ELF-1 (cell line): ENCODE measurements around the gene PLA2R1.
A peak's percentile ranks its signal among the peaks of the same experiment; 100 is the strongest.

Experiments
- DNase-seq: peaks from one replicate; pipeline ENCODE4 v3.0.0-alpha.2; 2016; ENCODE audit warnings: low read depth, low spot score

The PLA2R1 gene

DNA sequence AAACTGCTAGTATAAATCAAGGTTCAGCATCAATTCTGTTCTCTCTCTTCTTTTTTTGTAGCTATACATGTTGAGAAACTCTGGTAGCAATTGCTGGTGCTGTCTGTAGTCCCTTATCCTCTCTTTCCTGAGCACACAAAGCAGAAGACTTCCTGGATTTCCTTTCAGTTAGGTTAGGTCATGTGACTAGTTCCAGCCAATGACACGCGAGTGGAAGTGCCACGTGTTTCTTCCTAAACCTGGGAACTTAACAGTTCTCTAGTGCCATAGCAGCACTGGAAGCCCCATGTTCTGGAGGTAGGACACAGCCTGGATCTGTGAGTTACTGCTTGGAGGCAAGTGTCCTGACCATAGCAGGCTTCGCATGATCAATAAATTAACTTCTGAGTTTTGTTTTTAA lies 125.9 kb downstream of the PLA2R1 start:
- peak; percentile 26 for DNase-seq

DNA sequence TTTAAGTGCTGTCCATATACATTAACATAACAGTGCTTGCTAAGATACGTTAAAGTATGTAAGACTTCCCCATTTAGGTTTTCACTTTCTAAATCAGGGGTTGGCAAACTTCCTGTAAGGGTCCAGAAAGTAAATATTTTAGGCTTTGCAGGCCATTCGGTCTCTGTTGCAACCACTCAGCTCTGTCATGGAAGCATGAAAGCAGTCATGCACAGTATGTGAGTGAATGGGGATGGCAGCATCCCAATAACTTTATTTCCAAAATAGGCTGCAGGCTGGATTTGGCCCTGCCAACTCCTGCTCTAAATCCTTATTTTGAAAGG lies 128.7 kb downstream of the PLA2R1 start:
- no peak for DNase-seq

DNA sequence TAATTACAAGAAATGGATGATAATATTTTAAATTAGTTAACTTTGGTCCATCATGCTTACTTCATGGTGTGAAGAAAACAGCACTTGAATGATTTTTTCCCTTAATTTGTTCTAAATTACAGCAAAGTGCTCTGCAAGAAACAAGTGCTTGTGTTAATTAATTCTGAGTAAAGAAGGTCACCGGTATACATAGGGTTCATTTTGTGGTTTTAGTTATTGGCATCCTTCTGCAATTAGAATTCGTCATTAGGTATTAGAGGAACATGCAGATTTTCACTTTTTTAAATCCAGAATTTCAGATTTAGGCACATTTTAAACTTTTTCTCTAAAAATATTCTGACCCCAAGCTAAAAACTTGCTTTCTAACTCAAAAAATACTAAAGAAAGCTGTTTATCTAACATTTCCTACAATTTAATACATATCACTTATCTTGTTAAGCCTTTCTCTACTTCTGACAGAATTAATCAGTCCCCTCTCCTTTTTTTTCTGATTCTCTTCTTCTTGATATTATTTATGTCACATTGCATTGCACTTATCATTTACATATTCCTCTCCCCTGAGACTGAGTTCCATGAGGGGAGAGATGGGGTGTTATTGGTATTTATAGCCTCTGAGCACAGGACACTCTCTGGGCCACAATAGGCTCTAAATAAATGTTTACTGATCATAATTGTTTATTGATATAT lies 129.2 kb downstream of the PLA2R1 start:
- no peak for DNase-seq

DNA sequence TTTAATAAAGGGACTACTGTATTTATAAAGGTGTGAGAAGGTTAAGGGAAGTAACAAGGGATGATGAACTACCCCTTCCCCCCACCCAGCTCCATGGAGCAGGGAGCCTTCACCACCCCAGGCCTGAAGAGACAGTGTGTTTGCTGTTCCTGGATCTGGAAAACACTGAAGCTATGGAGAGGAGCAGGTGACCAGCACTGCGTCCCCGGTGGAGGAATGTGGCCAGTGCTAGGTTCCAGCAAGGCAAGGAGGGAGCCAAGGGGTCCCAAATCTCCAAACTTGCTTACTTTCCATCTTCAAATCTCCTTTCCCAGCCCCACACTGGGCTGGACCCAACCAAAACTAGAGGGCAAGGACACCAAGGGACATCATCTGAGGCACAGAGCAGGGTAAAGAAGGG lies 135.7 kb downstream of the PLA2R1 start:
- DNase-seq = no peak

DNA sequence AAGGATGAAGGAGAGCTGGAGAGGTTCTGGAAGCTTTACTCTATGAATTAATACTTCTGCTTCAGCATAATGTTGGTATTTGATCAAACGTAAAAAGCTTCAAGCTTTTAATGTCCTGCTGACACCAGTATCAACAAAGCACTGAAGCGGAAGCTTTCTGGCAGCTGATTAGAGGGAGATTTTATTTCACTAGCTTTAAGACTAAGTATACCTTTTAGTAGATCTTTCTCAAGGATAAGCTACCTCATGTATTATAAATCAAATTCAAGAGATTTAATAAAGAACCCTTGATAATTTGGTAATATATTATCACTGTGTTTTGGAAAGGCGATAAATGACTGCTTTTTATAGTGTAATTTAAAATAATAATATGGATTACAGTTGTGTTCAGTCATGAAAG lies 136.4 kb downstream of the PLA2R1 start:
- DNase-seq = no peak

DNA sequence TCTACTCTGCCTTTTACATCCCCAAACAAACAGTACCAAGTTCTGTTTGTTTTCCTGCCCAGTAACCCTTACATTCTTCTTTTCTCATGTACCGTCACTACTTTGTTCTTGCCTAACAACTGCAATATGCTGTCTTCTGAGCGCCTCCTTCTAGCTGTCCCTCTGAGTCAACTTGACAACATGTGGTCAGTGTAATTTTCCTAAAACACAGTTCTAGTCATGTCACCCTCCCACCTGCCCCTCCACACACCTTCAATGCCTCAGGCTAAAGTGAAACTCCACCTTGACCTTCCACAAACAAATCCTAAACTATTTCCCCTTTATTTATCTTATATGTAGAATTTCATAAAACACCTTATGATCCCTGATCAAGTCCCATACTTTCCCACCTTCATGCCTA lies 139.9 kb downstream of the PLA2R1 start:
- DNase-seq = no peak

DNA sequence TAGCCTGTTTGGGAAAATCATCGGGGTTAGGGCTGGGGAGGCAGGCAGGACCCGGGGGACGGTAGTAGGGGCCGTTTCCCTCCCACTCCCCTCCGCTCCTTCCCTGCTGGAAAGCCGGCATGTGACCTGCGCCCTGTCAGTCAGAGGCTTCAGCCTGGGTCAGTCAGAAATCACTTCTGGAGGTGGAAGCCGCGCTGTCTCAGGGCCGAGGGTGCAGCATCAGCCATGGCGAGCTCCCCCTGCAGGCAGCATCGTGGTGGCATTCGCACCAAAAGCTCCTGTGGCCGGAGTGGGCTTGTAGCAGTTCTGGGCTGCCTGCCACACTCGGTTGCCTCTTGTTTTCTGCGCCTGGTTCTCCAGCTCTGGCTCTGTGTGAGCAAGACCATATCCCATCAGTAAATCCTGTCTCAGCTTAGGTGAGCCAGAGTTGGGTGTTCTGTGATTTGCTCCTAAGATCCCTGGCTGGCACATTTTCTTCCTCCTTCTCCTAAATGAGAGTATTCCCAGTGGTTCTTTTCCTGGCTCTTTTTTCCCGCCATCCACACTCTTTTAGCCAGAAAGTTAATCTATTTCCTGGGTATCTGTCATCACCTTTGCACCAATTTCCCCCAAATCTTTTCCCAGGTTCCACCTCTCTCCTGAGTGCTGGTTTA lies 140.5 kb downstream of the PLA2R1 start:
- DNase-seq = peak; percentile 93

DNA sequence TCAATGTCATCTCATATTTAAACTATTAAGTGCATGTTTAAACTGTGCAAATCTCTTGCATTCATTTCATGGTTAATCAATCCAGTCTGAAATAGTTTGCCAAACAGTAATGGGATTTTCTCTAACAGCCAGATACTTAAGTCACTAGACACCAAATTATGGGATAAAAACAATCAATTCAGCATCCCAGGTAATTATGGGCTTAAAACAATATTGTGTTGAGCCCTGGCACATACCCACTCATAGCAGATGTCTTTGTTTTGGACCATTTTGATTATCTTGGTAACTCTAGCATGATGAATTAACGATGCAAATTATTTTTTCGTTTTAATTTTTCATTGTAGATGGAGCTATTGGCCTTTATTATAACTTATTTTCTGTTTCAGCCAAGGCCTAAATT lies 145.9 kb downstream of the PLA2R1 start:
- no peak for DNase-seq

DNA sequence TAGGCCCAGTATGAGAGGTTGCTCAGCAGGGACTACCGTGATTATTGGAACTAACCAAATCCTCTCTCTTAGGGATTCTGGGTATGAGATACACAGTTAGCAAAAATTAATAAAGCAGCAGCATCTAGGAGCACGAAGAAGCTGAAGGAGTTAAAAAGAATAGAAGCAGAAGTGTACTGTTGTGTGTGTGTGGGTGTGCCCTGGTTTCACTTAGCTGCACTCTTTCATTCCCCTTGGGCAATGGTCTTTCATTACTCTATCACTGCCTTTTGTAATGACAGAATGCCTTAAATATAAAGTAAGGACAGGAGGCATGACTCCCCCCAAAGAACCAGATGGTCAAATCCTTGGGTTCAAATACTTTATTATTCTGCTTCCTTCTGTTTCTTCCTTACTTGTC lies 148.5 kb downstream of the PLA2R1 start:
- no peak for DNase-seq

DNA sequence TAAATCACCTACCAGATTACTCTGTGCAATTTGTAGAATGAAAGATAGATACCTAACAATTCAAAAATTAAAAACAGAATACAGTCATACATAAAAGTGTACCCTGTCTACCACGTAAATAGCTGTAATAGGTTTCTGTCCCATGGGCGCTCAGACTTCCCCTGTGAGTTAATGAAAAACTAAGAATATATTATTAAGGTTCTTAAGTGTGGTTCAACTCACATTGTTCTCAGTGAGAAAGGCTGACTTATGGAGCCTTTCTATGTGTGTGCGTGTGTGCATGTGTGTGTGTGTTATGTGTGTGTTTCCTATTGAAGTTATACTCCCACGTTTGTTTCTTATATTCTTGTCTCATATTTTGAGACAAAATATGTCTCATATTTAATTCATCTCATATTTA lies 149.8 kb downstream of the PLA2R1 start:
- DNase-seq = no peak

DNA sequence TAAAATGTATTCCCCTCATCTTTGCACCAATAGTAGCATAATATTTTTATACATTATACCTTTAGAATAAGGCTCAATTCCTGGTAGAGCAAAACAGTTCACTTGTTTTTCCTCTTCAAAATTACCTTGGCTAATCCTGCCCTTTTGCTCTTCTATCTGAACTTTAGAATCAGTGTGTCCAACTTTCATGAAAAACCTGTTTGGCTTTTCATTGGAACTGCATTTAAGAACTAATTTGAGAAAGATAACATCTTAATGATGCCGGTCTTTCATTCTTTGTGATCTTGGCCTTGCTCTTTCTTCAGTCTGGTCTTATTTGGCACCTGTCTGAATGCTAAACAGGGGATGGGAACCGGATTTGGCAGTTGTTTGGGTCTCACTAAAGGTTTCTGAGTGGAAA lies 151.5 kb downstream of the PLA2R1 start:
- DNase-seq = no peak

DNA sequence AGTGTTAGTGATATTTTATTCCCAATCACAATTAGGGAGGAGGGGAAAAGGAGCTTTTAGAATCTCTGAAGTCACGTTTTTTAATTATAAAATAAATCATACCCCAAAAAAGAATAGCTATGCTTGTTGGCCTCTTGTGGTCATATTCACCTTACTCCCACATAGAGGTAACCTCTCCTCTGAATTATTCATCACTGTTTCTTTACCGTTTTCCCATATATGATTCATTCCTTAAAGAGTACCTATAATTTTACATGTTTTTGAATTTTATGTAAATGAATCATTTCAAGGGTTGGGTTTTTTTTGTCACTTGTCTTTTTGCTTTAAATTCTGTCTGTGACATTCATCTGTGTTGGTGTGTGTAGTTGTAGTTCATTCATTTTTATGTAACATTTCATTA lies 153.8 kb downstream of the PLA2R1 start:
- DNase-seq = no peak

DNA sequence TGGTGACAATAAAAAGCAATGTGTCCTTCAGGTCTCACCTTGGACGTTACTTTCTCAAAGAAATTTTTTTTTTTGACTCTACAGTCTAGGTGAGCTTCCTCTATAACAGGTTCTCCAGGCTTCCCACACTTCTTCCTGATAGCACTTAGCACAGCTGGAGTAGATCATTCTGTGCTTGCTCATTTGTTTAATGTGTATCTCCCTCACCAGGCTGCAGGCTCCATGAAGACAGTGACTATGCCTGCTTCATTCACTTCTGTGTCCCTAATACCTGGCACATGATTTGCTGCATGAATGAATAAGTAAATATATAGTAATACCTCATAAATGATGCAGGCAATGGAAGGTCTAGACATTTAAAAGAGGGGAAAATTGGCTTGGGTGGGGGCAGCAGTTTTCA lies 154.5 kb downstream of the PLA2R1 start:
- DNase-seq = no peak

DNA sequence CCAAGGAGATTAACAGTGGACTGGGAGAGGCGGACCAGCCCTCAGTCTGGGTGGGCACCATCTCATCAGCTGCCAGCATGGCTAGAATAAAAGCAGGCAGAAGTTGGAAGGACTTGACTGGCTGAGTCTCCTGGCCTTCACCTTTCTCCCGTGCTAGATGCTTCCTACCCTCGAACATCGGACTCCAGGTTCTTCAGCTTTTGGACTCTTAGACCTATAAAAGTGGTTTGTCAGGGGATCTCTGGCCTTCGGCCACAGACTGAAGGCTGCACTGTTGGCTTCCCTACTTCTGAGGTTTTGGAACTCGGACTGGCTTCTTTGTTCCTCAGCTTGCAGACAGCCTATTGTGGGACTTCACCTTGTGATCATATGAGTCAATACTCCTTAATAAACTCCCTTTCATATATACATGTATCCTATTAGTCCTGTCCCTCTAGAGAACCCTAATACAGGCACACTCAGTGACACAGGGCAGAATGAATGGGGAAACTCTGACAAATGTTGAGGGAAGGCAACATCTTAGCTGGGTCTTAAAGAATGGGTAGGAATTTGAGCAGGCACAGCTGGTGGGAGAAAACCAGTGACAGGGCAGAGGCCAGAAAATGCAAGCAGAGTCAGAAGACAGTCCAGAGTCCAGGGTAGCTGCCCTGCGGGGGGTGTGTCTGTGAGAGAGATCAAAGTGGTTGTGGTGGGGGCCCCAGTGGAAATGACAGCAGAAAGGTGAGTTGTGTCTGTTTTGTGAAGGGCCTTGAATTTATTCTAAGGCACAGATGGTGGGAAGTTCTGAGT lies 156.3 kb downstream of the PLA2R1 start:
- DNase-seq = no peak

DNA sequence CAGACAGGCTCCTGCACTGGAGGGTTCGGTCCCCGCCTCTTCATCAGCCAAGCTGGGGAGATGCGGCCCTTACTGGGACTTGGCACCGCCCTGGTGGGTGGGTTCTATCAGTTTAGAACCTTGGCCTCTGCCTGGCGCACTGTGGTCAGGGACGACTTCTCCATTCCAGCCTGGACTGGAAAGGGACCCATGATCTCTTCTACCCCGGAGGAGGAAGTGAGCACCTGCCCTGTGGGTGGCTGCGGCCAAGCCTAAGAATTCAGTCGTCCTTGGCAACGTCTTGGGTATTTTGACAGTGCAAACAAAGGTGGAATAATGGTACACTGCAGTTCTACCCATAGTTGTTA lies 157.5 kb downstream of the PLA2R1 start:
- DNase-seq = no peak

DNA sequence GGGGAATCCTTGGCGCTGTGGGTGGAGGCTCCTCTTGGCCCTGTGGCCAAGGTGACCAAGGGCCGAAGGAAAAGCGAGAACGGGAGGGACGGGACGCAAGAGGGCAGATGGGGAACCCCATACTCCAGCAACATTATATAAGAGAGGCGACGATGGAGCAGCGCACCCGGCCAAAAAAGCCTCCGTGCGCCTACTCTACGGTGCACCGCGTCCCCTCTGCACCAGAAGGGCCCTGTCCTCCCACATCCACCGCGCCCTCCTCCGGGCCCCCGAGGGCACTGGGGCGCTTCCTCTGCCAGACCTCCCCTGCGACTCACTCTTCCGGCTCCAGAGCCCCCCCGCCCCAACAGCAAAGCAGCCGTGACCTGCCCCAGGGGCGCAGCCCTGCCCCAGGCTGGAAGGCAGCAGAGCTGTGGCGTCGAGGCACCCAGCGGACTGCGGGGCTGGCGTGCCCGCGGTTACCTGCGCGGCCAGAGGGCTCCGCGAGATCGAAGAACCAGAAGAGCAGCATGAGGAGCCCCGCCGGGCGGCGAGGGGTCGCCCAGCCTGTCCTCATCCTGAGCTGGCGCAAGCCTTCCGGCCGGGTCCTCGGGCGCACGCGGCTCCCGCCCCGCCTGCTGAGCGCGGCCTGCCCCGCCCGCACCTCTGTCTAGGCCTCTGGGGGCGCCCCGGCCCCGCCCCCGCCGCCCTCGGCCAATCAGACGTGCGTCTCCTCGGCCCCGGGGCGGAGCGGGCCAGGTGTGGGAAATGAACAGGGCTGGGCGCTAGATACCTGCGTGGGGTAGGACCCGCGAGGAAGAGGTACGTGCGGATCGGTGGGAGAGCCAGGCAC lies 158.1 kb downstream of the PLA2R1 start, which contains the start of gene LY75:
Gene LY75 (minus strand): TSS at position 630 of the 832 bp plus-strand sequence.
- DNase-seq = peak; percentile 77

DNA sequence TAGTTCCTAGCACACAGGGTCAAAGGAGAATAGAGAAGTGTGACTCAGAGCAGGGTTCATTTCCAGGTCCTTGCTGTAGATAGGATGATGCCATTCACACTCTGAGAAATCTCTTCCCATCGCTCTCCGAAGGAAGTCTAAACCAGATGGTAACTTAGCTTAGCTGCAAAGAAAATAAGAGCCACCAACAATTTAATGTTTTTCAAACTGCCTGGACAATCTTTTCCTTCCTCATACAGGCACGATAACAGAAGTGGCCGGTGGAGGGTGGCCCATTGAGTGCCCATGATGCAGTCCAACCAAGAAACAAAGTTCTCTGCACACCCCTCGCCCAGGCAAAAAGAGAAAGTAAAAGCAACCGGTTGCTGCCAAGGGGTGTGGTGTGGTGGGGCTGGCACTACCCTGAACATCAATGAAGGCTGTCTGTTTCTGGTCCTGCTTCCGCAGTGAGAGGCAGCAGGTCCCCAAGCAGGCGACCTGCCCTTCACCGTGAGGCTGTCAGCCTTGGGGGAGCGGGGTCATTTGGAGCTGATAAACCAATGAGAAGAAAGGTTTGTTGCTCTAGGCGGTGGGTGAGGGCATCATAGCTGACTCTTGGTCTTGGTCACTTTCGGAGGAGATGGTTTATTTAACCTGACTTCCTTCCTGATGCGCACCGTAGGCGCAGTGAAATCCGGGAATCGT lies 158.8 kb downstream of the PLA2R1 start:
- DNase-seq = no peak

DNA sequence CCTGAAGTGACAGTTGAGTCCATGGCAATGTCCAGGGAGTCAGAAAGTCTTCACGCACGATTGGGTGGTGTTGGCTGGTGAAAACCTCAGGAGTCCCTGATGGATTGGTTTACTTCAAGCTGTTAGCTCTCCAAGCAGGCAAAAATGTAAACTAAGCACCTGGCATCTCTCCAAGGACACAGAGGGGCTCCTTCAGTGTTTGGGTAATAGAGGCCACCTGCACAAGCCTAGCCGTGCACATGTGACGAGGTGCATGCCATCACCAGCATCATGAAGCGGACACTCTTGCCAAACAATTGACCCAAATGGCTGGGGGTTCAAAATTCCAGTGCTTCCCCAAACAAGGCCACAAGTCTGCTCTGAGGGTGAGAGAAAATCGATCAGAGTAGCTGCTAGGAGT lies 159.7 kb downstream of the PLA2R1 start:
- no peak for DNase-seq

DNA sequence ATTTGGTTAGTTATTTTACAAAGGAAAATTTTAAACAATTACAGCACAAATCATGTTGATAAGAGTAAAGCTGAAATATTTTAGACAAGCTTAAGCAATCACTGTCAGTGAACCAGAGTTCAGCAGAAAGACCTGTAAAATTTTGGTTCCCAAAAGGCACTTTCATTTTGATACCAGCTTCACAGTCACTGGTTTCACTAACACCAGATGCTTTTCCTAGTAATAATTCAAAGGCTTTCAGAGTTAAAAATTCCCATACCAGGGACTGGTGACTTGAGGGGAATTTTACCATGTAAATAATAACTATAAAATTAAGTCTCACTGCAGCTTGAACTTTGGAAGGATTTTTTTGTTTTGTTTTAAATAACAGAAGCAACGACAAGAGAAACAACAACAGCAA lies 162.1 kb downstream of the PLA2R1 start:
- no peak for DNase-seq

DNA sequence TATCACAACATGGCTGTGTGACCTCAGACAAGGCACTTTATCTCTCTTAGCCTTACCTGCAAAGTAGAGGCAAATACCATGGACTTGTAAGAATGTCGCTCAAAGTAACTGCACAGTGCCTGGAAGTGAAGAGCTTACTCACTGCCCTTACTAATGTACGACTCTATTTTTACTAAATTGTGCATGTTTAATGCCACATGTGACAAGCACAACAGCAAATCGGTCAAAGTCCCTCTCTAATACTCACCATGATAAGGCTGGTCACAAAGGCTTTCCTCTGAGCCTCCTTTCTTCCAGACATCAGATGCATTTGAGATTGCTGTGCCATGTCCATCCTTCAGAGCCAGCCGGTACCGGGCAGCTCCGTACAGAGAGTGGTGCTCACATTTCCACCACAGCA lies 164.0 kb downstream of the PLA2R1 start:
- no peak for DNase-seq

DNA sequence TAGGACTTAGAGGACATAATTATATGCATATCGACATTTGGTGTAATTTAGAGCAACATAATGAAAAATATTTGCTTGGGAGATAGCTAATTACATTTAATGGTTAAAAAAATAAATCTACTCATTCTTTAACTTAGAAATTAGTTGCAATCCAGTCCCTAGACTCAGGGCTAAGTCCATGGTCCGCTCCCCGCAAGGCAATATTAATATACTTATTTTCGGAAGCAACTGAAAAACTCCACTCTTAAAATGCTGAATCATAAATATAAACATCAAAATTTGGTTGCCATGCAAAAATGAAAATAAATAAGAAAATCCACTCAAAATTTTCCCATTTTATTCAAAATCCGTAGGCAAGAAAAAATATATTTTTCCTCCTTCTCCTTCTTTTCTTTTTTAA lies 164.7 kb downstream of the PLA2R1 start:
- DNase-seq = no peak

DNA sequence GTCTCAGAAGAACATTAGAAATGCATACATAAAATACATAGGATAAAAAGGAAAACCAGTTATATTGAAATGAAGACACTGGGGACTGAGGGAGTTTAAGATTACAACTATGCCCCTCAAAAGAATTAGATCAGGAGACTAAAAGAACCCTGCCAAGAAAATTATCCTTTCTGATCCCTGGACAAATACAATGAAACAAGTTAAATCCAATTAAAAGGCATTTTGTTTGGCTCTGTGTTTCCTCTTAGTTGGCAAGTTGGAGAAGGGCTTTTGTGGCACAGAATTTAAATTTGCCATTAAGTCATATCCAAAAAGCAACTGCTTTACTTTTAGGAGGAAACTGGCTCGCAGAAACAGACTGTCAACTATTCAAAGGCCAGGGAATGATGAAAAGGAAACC lies 165.3 kb downstream of the PLA2R1 start:
- no peak for DNase-seq
